ENCODE data around the gene GARRE1. TPM values are rescaled to one million over a fixed set of nuclear protein-coding genes. Genes with fewer than 3 reads are reported as not detected.

GARRE1 gene
- total RNA-seq, 1 experiment from 2014 or later, result 16.9 TPM

DNA sequence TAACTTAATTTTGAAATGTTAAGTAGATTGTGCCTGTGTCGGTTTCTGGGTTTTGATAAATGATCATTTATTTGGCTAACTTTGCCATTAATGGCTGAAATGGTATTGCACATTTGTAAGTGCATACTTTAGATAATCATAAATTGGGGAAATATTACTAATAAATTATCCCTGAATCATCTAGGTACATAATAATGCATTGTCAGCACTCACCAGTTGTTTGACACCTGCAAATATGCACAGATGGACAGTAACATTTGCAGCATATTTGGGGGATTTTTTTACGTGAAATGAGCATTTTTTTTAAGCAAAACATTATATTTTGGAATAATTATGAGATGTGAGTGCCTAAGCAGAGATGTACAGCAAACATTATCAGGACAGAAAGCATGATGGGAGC, 41.1 kb upstream of the GARRE1 start:
- no peaks in the 10 kb centered on the region for H3K27me3 ChIP-seq (ENCODE audit: insufficient read depth, low read length)
- H3K36me3 ChIP-seq (ENCODE audit: control insufficient read depth in 1 of 2, insufficient read depth in 2 of 2, low read length in 2 of 2), result peaks cover 22 to 30% of the 10 kb centered on the region in 2 experiments; a peak in 3 of 4 replicates
- no peak overlapping the region for H3K9ac ChIP-seq (ENCODE audit: low read length)
- H3K79me2 ChIP-seq (ENCODE audit: insufficient read depth, low read length), result peaks cover 60% of the 10 kb centered on the region
- ChIA-PET CTCF (no interaction called here), RAD21 (ENCODE audit: low non-redundant PET in 1 of 2, low total read pairs in 2 of 2, uncharacterized antibody in 2 of 2, unreplicated experiment in 2 of 2) (no interaction called here), POLR2A (no interaction called here)
- DNase-seq (ENCODE audit: low read depth, low spot score) (no peak), ATAC-seq (no peak)
- TF ChIP-seq JUND (IDR thresholded peaks at IDR 0.05), result no peak
- TF ChIP-seq, protein P1, sequence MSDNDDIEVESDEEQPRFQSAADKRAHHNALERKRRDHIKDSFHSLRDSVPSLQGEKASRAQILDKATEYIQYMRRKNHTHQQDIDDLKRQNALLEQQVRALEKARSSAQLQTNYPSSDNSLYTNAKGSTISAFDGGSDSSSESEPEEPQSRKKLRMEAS (IDR thresholded peaks at IDR 0.05), result no peak
- no peak for TF ChIP-seq EZH2 (IDR thresholded peaks at IDR 0.05)
- TF ChIP-seq, protein P2, sequence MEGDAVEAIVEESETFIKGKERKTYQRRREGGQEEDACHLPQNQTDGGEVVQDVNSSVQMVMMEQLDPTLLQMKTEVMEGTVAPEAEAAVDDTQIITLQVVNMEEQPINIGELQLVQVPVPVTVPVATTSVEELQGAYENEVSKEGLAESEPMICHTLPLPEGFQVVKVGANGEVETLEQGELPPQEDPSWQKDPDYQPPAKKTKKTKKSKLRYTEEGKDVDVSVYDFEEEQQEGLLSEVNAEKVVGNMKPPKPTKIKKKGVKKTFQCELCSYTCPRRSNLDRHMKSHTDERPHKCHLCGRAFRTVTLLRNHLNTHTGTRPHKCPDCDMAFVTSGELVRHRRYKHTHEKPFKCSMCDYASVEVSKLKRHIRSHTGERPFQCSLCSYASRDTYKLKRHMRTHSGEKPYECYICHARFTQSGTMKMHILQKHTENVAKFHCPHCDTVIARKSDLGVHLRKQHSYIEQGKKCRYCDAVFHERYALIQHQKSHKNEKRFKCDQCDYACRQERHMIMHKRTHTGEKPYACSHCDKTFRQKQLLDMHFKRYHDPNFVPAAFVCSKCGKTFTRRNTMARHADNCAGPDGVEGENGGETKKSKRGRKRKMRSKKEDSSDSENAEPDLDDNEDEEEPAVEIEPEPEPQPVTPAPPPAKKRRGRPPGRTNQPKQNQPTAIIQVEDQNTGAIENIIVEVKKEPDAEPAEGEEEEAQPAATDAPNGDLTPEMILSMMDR (IDR thresholded peaks at IDR 0.05 in 2 of 3, conservative IDR thresholded peaks at IDR 0.05 in 1 of 3; ENCODE audit: borderline replicate concordance in 1 of 3, insufficient read depth in 1 of 3, low read depth in 2 of 3, low read length in 2 of 3), result no peak
- no peak for TF ChIP-seq POLR2A (IDR thresholded peaks at IDR 0.05; ENCODE audit: borderline replicate concordance, extremely low read depth, insufficient read depth, insufficient read length)
- TF ChIP-seq ELF1 (IDR thresholded peaks at IDR 0.05; ENCODE audit: borderline replicate concordance, low read depth), result no peak
- TF ChIP-seq CBX3 (IDR thresholded peaks at IDR 0.05; ENCODE audit: low read depth), result no peak
- no peak for TF ChIP-seq RAD21 (IDR thresholded peaks at IDR 0.05; ENCODE audit: low read depth)
- TF ChIP-seq, protein P3, sequence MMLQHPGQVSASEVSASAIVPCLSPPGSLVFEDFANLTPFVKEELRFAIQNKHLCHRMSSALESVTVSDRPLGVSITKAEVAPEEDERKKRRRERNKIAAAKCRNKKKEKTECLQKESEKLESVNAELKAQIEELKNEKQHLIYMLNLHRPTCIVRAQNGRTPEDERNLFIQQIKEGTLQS (IDR thresholded peaks at IDR 0.05), result no peak
- no peak for TF ChIP-seq POLR2AphosphoS5 (IDR thresholded peaks at IDR 0.05; ENCODE audit: low read depth, low read length)
- TF ChIP-seq ZFX (IDR thresholded peaks at IDR 0.05), result no peak
- TF ChIP-seq, protein P4, sequence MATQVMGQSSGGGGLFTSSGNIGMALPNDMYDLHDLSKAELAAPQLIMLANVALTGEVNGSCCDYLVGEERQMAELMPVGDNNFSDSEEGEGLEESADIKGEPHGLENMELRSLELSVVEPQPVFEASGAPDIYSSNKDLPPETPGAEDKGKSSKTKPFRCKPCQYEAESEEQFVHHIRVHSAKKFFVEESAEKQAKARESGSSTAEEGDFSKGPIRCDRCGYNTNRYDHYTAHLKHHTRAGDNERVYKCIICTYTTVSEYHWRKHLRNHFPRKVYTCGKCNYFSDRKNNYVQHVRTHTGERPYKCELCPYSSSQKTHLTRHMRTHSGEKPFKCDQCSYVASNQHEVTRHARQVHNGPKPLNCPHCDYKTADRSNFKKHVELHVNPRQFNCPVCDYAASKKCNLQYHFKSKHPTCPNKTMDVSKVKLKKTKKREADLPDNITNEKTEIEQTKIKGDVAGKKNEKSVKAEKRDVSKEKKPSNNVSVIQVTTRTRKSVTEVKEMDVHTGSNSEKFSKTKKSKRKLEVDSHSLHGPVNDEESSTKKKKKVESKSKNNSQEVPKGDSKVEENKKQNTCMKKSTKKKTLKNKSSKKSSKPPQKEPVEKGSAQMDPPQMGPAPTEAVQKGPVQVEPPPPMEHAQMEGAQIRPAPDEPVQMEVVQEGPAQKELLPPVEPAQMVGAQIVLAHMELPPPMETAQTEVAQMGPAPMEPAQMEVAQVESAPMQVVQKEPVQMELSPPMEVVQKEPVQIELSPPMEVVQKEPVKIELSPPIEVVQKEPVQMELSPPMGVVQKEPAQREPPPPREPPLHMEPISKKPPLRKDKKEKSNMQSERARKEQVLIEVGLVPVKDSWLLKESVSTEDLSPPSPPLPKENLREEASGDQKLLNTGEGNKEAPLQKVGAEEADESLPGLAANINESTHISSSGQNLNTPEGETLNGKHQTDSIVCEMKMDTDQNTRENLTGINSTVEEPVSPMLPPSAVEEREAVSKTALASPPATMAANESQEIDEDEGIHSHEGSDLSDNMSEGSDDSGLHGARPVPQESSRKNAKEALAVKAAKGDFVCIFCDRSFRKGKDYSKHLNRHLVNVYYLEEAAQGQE (IDR thresholded peaks at IDR 0.05; ENCODE audit: low read depth), result no peak
- no peak for TF ChIP-seq ZNF274 (IDR thresholded peaks at IDR 0.05; ENCODE audit: low read depth, low read length)
- TF ChIP-seq, protein P5, sequence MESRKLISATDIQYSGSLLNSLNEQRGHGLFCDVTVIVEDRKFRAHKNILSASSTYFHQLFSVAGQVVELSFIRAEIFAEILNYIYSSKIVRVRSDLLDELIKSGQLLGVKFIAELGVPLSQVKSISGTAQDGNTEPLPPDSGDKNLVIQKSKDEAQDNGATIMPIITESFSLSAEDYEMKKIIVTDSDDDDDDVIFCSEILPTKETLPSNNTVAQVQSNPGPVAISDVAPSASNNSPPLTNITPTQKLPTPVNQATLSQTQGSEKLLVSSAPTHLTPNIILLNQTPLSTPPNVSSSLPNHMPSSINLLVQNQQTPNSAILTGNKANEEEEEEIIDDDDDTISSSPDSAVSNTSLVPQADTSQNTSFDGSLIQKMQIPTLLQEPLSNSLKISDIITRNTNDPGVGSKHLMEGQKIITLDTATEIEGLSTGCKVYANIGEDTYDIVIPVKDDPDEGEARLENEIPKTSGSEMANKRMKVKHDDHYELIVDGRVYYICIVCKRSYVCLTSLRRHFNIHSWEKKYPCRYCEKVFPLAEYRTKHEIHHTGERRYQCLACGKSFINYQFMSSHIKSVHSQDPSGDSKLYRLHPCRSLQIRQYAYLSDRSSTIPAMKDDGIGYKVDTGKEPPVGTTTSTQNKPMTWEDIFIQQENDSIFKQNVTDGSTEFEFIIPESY (IDR thresholded peaks at IDR 0.05; ENCODE audit: extremely low read depth, insufficient replicate concordance, low read length), result no peak
- no TSS peak for BruUV-seq (replicated peaks)
- H3K27ac ChIP-seq (ENCODE audit: low read depth, low read length), result no peak overlapping the region
- H3K4me3 ChIP-seq (replicated peaks in 1 of 2; ENCODE audit: low read depth in 1 of 2, low read length in 2 of 2), result no peak overlapping the region
- intact Hi-C loops (cut with micrococcal nuclease), result no loop called here
- no peaks in the 10 kb centered on the region for H3K9me3 ChIP-seq (ENCODE audit: control insufficient read depth in 1 of 2, insufficient read depth in 1 of 2, low read depth in 1 of 2, low read length in 2 of 2)
- H3K4me1 ChIP-seq (ENCODE audit: control insufficient read depth in 1 of 2, insufficient read depth in 2 of 2, low read length in 2 of 2), result peaks cover 0 to 6% of the 10 kb centered on the region in 2 experiments; a peak in 1 of 4 replicates
- no peak overlapping the region for H3K4me2 ChIP-seq (ENCODE audit: low read length)
- H2AFZ ChIP-seq (ENCODE audit: low read depth, low read length, poor library complexity, severe bottlenecking), result no peak overlapping the region
- no peaks in the 10 kb centered on the region for H3K9me2 ChIP-seq (ENCODE audit: insufficient read depth)
- H4K20me1 ChIP-seq (ENCODE audit: insufficient read depth), result peaks cover 4% of the 10 kb centered on the region; the same call in 1 of the 2 replicates
